CD4-positive, alpha-beta T cell treated with Interleukin-15 for 1 hour (primary cell): ENCODE results near the gene CELF2.
"Not testable (repeated sequence)": the region's sequence is repeated elsewhere in the genome, so short reads cannot be mapped to it uniquely, and the experiment has no call there.

Experiments used
- DNase-seq: peaks from one replicate; pipeline ENCODE4 v3.0.0-alpha.2; 2020

CELF2 gene

GRCh38 chr10:11366889-11367288, 349.2 kb downstream of the CELF2 start:
- DNase-seq = not testable (repeated sequence)

GRCh38 chr10:11367505-11367904, 349.8 kb downstream of the CELF2 start:
- DNase-seq = no peak

GRCh38 chr10:11373717-11374171, 356.1 kb downstream of the CELF2 start:
- DNase-seq = no peak

GRCh38 chr10:11377267-11377666, 359.6 kb downstream of the CELF2 start:
- DNase-seq = no peak

- DNase-seq = no peak
These were observed 361.2 kb downstream of the CELF2 start for GRCh38 chr10:11378835-11379234.

- no peak for DNase-seq
These were observed 362.1 kb downstream of the CELF2 start for GRCh38 chr10:11379771-11380170.

- DNase-seq = no peak
These were observed 363.4 kb downstream of the CELF2 start for GRCh38 chr10:11381023-11381422.

- DNase-seq = no peak
These were observed 363.8 kb downstream of the CELF2 start for GRCh38 chr10:11381511-11381910.

GRCh38 chr10:11382187-11382586, 364.5 kb downstream of the CELF2 start:
- DNase-seq = no peak

- DNase-seq = no peak
These were observed 368.4 kb downstream of the CELF2 start for GRCh38 chr10:11386044-11386443.
